ENCODE data around the gene TIMM9. TPM values are rescaled to one million over a fixed set of nuclear protein-coding genes. Genes with fewer than 3 reads are reported as not detected.

Gene TIMM9
- total RNA-seq, 1 donor from 2014 or later = 47.6 TPM

GRCh38 chr14:58415636-58416547 is 11.4 kb downstream of the TIMM9 start:
- Histone ChIP-seq H3K27ac (no peak overlapping the region), H3K9me3 (no peaks in the 10 kb centered on the region), H3K27me3 (no peaks in the 10 kb centered on the region), H3K4me3 (no peak overlapping the region), H3K36me3 (peaks cover 0 to 11% of the 10 kb centered on the region in 2 donors), H3K4me1 (no peaks in the 10 kb centered on the region)
- intact Hi-C loops (cut with DNase I) = no loop called here
- DNase-seq (ENCODE audit: extremely low spot score in 2 of 2) = no peak
- TF ChIP-seq POLR2AphosphoS5 (IDR thresholded peaks at IDR 0.05; ENCODE audit: insufficient read depth in 1 of 2, low read depth in 1 of 2) (no peak), CTCF (IDR thresholded peaks at IDR 0.05) (no peak), POLR2A (IDR thresholded peaks at IDR 0.05) (no peak)

GRCh38 chr14:58414845-58415244 is 12.5 kb downstream of the TIMM9 start:
- TF ChIP-seq CTCF (IDR thresholded peaks at IDR 0.05) = no peak
- TF ChIP-seq POLR2AphosphoS5 (IDR thresholded peaks at IDR 0.05; ENCODE audit: insufficient read depth in 1 of 2, low read depth in 1 of 2) = no peak
- TF ChIP-seq POLR2A (IDR thresholded peaks at IDR 0.05) = no peak
- no peaks in the 10 kb centered on the region for H3K27me3 ChIP-seq
- intact Hi-C loops (cut with DNase I) = no loop called here
- peaks cover 0 to 19% of the 10 kb centered on the region in 2 donors for H3K36me3 ChIP-seq
- no peaks in the 10 kb centered on the region for H3K9me3 ChIP-seq
- no peak overlapping the region for H3K4me3 ChIP-seq
- no peaks in the 10 kb centered on the region for H3K4me1 ChIP-seq
- no peak for DNase-seq (ENCODE audit: extremely low spot score in 2 of 2)
- no peak overlapping the region for H3K27ac ChIP-seq

- intact Hi-C loops (cut with DNase I) = no loop called here
- Histone ChIP-seq H3K36me3 (peaks cover 0 to 26% of the 10 kb centered on the region in 2 donors), H3K4me3 (no peak overlapping the region)
Observed at GRCh38 chr14:58408681-58409215, 18.6 kb downstream of the TIMM9 start.

GRCh38 chr14:58401587-58401986 is 25.7 kb downstream of the TIMM9 start:
- TF ChIP-seq CTCF (IDR thresholded peaks at IDR 0.05) = no peak

More at GRCh38 chr14:58408681-58409215, 18.6 kb downstream of the TIMM9 start:
- no peak for TF ChIP-seq POLR2AphosphoS5 (IDR thresholded peaks at IDR 0.05; ENCODE audit: insufficient read depth in 1 of 2, low read depth in 1 of 2)
- TF ChIP-seq POLR2A (IDR thresholded peaks at IDR 0.05) = no peak
- TF ChIP-seq CTCF (IDR thresholded peaks at IDR 0.05) = no peak
- Histone ChIP-seq H3K4me1 (no peaks in the 10 kb centered on the region), H3K27me3 (no peaks in the 10 kb centered on the region), H3K9me3 (no peaks in the 10 kb centered on the region), H3K27ac (no peak overlapping the region)
- no peak for DNase-seq (ENCODE audit: extremely low spot score in 2 of 2)

GRCh38 chr14:58398895-58399294 is 28.4 kb downstream of the TIMM9 start:
- no peak overlapping the region for H3K27ac ChIP-seq
- no peaks in the 10 kb centered on the region for H3K9me3 ChIP-seq
- no peaks in the 10 kb centered on the region for H3K36me3 ChIP-seq
- DNase-seq (ENCODE audit: extremely low spot score in 2 of 2) = no peak
- TF ChIP-seq CTCF (IDR thresholded peaks at IDR 0.05) (no peak), POLR2AphosphoS5 (IDR thresholded peaks at IDR 0.05; ENCODE audit: insufficient read depth in 1 of 2, low read depth in 1 of 2) (no peak), POLR2A (IDR thresholded peaks at IDR 0.05) (no peak)
- no peak overlapping the region for H3K4me3 ChIP-seq
- intact Hi-C loops (cut with DNase I) = loop anchor here (10.0 kb wide), 1 partner anchor 304 kb away; no protein-coding TSS in a partner anchor
- H3K27me3 ChIP-seq = no peaks in the 10 kb centered on the region
- H3K4me1 ChIP-seq = peaks cover 14% of the 10 kb centered on the region

More at GRCh38 chr14:58401587-58401986, 25.7 kb downstream of the TIMM9 start:
- intact Hi-C loops (cut with DNase I) = no loop called here
- Histone ChIP-seq H3K27ac (no peak overlapping the region), H3K4me3 (no peak overlapping the region), H3K4me1 (peaks cover 4% of the 10 kb centered on the region), H3K36me3 (no peaks in the 10 kb centered on the region), H3K9me3 (no peaks in the 10 kb centered on the region), H3K27me3 (no peaks in the 10 kb centered on the region)
- DNase-seq (ENCODE audit: extremely low spot score in 2 of 2) = no peak

Data from vagina (tissue), 2 donors.